CD4-positive, alpha-beta T cell treated with Interferon alpha-2 for 1 hour (primary cell): ENCODE results near the gene LTF.

Source experiments
- DNase-seq, 2 donors: peaks; one replicate each; pipeline ENCODE4 v3.0.0-alpha.2; 2020 to 2022

The LTF gene

DNA sequence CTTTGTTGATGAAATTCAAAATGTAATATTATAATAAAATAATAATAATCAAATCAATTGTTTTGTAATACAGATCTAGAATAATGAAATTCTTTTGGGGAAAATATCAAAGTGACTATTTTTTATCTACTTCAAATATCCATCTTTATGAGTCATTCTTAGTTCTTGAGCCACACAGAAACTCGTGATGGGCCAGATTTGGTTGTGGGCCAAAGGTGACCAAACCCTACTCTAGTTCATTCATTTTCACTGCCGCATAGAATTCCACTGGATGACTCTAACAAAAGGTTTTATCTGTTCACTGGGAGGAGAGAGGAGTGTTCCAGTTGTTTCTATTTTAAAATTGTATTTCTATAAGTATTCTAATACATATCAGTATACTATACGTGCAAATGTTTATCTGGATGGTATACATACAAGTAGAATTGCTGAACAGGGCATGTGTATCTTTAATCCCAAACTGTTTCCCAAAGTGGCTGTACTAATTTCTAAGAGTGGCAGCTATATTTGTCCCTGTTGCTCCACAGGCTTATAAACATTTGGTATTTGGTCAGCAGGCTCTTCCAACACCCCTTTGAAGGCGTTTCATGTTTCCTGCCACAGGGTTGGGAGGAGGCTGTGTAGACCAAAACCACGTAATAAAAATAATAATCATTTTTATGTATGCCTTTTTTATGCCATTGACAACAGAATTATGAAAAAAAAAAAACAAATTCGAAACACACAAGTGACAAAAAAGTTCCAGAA lies 25.8 kb upstream of the LTF start:
- DNase-seq, result no peak

DNA sequence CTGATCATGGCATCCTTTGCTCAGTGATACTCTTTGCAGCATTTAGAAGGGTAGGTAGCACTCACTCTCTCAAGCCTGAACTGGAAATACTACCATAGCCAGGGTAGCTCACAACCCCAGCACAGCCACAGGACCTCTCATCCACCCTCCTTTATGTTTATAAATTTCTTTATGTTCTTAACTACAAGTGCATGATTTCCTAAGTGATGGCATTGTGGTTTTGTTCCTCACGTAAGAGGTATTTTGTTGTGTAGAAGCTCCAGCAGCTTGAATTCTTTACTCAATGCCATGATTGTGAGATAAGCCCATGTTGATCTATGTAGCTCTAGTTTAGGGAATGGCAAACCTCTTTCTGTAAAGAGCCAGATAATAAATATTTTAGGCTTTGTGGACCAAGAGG lies 25.2 kb upstream of the LTF start:
- DNase-seq, result no peak

DNA sequence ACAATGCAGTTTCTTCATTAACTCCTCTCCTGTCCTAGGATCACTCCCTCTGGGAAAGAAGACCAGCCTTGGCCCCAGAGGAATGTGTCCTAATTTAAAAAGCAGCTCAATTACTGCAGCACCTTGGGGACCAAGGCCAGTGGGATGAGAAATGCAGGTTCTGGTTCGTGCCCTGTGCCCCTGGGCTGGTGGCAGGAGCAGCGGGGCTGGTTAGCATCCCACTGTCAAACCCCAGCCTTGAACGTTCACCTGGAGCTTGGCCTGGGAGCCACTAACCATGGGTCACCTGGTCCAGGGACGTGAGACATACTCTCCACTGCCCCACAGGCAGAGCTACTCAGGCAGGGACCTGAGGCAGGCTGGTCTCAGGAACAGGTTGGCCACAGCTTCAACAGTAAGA lies 24.7 kb upstream of the LTF start:
- no peak for DNase-seq

DNA sequence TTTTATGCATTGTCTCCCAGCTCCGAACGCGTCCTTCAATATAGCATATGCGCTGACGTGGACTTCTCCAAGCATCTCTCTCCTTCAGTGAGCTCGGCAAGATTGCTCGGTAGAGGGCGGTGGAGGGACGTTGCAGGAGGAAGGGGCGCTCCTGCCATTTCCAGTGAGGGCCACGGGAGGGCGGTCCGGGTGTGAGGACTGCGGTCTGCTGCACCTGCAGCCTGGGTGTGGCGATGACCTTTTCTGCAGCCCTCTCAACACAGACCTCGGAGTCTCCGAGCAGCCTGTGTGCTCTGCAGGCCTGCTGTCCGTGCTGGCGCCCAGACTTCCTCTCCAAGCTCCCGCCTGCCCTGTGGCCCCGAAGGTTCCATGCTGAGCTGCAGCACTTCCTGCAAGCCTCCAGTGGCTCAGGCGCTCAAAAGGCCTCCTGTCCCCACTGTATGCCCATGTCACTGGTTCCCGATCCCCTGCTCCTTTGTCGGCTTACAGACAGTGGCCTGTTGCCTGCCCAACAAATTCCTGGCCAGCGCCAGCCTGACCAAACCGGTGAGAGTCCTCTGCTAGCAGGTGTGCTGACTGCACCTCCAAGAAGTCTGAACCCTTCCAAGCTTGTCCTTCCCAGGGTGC lies 24.1 kb upstream of the LTF start:
- peak; percentile 89 to 91 for DNase-seq

DNA sequence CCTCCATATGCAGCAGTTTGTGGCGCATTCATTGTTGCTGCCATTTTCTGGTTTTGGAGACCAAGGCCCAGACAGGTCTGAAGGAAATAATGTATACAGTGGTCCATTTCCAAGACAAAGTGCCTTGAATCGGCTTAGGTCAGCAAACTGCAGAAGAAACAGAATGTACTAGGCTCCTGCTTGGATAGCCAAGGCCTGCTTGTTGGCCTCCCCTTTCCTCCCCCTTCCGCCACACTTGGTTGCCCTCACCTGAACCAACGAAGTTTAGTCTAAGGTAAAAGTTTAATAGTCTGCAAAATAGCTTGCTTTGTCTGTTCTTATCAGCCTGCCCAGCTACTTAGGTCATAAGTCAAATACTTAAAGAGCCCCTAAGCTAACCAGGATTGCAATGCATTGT lies 21.1 kb upstream of the LTF start:
- DNase-seq, result no peak

DNA sequence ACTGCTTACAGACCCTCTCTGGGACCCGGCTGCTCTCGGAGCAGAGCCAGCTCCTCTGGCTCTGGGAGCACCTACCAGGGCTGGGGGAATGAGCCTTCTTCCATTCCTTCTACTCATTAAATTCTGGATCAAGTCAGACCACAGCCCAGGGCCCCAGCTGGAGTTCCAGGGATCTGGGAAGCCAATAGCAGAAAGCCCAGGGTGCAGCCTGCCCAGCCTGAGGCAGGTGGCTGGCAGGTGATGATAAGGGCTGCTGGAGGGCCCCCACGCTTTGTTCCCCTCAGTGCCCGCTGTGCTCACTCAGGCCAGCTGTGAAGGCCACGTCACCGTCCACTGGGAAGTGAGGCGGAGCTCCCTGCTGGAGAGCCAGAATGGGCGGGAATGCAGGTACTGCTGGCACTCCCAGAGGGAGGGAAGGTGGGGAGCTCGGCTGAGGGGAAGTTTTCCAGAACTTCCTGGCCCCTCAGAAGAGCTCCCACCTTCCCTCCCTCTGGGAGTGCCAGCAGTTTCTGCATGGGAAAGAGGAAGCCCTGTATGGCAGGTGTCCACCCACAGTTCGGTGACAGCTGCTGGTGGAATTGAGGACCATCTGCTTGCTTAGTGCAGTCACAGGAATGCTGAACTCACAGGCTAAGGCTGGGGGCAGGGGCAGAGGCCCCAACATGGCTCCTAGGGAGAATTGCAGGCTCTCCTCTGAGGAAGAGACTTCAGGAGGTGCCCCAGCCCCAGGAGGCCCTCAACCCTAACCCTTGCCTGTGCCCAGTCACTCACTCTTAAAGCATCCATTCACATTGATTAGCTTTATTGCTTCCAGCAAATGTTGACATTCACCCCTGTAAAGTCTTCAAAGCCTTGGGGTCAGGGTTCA lies 20.4 kb upstream of the LTF start:
- no peak for DNase-seq

DNA sequence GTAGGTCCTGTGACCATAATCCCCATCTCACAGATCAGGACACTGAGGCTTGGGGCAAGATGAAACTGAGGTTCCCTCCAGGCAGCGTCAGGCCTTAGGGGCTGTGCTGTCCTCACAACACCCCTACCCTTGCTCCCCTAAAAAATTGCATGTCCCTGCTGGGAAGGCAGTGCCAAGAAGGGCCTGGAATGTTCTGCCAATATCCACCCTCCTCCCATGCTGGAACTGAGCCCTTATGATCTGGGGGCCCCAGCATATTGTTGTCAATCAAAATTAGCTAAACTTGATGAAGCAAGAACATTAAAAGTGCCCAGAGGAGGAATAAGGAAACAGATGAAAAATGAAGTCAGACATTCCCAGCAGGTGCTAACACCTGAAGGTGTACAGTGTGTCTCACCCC lies 19.7 kb upstream of the LTF start:
- no peak for DNase-seq

DNA sequence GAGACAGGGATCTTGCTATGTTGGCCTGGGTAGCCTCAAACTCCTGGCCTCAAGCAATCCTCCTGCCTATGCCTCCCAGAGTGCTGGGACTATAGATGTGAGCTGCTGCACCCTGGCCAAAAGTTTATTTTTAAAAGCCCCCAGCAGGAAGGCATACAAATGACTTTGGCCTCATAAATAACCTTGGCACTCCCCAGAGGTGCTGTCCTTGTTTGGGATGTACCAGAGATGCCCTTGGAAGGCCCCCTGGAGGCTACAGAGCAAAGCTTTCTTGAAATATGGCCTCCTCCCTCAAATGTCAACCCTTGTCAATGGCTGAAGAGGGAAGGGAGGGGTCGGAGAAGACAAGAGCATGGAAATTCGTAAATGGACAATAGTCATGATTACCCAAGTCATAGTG lies 19.1 kb upstream of the LTF start:
- DNase-seq, result no peak

DNA sequence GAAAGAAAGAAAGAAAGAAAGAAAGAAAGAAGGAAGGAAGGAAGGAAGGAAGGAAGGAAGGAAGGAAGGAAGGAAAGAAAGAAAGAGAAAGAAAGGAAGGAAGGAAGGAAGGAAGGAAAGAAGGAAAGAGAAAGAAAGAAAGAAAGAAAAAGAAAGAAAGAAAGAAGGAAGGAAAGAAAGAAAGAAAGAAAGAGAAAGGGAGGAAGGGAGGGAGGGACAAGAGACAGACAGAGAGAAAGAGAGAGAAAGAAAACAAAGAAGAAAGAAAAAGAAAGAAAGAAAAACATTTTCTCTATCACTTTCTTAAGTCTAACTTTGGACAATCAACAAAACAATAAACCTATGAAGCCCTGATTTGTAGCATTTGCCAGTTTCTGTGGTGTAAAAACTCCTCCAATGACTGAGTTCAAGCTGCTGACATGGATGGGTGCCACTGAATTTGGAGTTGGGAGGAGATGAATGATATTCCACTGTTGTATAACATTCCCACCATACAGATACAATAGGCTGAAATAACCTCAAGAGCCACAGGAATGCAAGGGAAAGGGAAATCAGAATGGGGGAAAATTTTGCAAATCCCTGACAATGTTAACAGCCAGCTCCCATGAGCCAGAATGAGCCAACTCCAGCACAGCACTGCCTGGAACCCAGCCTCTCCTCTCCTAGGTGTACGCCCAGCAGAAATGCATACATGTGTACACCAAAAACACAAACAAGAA lies 18.1 kb upstream of the LTF start:
- no peak for DNase-seq

DNA sequence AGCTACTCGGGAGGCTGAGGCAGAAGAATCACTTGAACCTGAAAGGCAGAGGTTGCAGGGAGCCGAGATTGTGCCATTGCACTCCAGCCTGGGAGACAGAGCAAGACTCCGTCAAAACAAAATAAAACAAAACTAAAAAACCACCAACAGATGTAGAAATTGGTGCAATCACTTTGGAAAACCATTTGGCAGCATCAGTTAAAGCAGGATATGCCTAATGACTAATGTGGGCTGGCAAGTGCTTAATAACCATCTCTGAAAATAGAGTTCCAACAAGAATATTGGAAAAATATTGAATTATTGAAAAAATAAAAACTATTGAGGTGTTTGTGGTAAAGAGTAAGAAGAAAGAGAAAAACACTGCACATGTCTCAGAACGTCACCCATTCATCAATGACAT lies 16.9 kb upstream of the LTF start:
- no peak for DNase-seq

DNA sequence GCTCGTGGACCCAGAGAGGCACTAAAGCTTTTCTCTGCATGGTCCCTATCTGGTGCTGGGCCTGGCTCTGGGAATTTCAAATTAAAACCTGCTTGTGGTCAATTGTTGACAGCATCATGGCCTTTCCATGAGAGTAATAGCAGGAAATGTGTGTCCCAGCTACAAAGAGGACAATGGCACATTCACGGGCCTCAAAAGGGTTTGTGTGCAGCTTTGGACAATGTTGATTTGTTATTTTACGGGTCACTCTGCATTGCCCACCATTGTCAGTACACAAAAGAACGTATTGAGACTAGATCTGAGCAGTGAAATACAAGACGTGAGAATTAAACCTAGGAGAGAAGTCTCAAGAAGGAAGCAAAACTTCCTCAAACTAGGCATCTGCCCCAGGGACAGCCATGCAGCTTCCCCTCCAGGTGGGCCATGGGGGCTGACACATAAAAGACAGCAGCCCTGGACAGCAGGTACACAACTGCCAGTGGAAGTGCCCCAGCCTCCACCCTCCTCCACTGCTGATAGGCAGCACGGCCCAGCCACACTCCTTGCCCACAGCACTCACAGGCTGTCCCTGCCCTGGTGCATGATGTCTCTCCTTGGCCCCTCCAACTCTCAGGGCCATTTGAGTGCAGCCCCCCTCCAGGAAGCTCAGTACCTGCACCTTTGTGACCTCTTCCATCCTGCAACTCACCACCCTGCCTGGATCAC lies 15.9 kb upstream of the LTF start:
- DNase-seq, result no peak

DNA sequence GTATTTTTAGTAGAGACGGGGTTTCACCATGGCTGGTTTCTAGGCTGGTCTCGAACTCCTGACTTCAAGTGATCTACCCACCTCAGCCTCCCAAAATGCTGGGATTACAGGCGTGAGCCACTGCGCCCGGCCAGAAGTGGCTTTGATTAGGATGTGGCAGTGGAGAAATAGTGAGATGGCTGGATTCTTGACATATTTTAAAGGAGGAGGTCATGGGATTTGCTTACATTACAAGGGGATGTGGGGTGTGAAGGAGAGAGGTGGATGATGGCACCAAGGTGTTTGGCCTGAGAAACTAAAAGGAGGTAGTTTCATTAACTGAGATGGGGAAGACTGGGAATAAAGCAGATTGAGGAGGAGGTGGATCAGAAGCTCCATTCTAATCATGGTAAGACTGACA lies 15.0 kb upstream of the LTF start:
- no peak for DNase-seq

DNA sequence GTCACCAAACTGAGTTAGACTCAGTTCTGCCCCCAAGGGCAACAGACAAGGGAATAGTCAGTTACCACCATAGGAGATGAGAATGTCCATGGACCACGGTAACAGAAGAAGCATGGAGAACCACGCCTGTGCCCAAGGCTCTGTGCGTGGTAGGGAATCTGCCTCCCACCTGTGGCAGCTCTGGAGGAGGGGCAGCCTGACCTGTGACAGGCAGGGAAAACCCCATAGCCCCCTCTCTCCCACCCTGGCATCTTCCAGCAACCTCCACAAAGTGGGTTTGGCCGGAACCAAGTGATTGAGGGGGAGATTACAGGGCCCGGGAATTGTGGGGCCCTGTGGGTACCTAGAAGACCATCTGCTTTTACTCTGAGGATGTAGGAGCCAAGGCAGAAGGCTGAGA lies 14.3 kb upstream of the LTF start:
- DNase-seq, result no peak

DNA sequence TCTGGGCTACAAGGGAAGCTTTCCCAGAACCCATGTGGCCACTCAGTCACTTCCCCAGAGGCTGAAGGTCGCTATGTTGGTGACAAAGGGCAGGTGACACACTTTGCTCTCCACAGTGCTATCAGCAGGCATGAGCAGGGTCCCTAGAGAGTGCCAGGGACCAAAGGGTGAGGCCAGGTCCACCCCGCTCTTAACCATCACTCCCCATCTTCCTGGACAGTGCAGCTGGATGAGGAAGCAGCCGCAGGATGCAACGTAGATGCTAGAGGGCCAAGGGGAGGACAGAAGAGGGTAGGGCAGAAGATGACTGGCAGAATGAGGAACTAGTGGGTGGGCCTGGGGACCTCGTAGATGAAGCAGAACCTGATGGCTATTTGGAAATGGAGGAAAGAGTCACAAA lies 13.6 kb upstream of the LTF start:
- no peak for DNase-seq

DNA sequence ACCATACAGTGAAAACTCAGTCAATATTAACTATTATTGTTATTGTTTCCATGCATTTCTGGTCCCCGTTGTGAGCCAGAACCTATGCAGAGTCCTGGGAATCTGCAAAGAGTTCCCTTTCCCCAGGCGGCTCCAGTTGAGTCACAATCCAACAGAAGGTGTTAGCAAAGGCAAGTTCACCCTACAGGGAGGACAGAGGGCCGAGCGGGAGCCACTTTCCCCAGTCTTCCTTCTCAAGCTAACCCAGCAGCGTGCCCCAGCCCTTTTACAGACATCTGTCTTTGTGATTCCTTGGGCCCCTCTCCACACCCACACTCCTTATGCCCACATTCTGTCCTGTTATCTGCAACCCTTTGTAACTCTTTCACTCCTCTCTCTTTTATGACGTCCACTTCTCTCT lies 13.1 kb upstream of the LTF start:
- no peak for DNase-seq

DNA sequence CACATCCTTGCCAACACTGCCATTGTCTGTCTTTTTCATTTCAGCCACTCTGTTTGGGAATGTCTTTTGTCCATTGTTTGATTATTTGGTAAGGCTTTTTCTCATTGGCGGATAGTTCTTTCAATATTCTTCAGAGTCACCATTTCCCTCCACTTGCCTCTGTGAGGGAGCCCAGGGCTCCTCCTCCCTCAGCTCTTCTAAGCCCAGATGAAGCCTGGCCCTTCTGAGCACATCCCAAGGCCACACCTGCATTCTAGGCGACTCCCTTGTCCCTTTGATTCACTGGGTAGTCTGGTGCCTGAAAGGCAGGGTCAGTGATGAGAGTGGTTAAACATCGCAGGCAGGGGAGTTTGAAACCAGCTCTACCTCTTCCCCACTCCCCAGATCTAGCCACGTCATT lies 12.4 kb upstream of the LTF start:
- DNase-seq, result no peak

DNA sequence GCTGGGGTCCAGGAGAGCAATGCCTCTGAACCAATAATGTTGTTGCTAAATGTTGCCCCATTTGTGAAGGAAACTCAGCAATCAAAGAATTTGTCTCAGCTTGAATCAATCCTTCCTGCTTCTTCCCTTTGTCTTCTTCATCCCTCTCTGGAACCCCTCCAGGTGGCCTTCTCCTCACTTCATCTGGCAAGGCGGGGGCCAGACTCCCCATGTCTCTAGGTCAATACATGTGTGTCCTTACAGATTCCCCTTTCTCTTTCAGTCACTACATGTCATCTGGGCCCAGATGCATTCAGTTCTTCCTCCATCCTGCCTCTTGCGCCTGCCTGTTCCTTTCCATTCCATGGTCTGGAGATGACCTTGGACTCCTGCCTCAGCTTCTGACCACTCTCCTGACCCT lies 8.0 kb upstream of the LTF start:
- DNase-seq, result no peak

DNA sequence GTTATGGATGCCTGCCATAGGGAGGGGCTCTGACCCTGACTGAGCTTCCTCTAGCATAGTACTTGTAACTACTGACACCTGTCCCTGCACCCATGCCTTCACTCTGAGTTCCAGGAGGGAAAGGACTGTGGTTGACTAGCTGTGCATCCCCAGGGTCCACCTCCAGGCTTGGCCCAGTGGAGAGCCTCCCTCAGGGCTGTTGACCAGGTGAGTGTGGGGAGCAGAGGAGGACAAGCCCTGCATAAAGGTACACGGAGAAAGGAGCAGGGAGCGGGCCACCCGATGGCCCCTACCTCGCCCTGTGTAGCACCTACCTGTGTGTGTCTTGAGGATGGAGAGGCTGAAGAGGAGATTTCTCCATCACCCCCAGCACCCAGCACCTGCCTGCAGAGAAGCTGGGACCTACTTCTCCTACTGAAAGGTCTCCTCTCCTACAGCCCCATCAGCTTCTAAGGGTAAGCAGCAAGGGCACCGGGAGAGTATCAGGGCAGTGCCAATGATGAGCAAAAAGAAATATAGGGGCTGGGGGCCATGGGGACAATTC lies 6.7 kb upstream of the LTF start:
- no peak for DNase-seq

DNA sequence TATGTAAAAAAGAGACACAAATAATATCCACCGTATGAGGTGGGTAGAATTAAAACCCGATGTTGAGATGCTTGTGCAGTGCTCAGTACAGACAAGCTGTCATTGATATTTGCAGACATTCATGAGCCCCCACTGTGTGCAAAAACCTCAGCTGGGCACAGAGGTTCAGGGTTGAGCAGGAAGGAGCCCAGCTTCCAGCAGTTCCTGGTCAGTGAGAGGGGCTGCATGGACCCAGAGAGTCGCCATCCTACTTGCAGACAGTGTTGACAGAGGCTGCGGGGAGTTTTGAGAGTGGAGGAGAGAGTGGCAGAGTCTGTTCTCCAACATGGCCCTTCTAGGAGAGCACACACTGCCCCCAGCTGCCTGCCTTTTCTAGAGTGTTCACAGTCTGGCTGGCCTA lies 6.1 kb upstream of the LTF start:
- DNase-seq, result no peak

DNA sequence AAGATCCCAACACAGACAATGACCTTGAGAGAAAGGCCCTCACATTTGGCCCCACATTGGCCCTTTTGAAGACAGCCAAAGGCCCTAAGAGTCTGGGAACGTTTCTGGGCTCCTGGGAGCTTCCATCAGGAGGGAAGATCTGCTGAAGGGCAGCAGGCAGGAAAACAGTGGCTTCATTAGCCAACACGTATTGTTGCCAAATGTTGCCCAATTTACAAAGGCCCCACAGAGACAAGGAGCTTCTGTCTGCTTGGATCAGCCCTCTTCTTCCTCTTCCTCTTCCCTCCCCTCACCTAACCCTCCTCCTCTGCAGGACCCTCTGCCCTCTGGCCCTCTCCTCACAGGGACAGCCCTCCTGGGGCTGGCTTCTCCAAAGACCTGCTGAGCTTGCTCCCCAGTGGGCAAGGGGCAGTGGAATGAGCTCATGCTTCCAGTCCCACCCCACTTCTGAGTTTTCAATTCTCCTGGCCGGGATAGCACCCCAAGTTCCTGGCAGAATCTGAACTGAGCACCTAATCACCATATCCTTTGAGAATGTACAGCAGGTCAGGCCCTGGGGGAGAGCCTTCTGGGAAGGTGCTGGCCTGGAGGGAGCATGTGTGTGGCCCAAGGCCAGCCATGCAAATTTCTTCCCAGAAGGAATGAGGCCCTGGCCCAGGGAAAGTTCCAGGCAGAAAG lies 5.1 kb upstream of the LTF start:
- DNase-seq, result no peak

DNA sequence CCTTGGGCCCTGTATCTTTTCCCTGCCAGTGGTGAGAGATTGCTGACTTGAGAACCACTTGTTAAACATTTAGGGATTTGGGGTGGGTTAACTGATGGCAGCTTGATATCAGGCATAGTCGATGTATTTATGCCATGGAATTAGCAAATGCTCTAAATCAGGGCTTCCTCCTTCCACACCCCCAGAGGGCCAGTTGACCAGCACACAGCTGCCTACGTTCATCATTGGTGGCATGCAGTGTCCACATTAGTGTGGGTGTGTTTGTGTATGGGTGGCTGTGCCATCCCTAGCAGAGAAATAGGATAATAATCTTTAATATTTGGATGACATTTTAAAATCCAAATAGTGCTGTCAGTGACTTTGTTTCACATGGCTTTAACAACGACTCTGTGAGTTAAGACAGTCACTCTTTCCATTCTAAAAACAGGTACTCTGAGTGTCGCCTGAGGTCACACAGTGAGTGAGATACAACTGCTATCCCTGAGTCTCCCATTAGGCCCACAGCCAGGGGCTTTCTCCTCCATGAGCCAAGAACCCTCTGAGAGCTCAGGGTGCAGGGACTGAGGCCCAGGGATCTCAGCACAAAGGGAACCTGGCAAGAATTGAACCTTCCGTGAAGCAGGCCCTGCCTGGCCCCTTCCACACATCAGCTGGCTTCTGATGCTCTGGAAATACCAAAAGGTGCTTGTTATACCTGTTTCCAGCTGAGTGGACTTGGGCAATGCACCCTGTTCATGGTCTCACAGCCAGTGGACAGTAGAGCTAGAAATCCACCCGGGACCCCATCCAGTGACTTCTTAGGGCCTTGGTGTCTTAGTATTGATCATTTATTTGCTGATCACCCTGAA lies 4.3 kb upstream of the LTF start:
- no peak for DNase-seq
